GDM1 (cell line): ENCODE measurements around the gene ING5.

Experiments
- DNase-seq: peaks from one replicate; lab custom pipeline; 2025; lab: John Stamatoyannopoulos, UW

ING5 gene

DNA sequence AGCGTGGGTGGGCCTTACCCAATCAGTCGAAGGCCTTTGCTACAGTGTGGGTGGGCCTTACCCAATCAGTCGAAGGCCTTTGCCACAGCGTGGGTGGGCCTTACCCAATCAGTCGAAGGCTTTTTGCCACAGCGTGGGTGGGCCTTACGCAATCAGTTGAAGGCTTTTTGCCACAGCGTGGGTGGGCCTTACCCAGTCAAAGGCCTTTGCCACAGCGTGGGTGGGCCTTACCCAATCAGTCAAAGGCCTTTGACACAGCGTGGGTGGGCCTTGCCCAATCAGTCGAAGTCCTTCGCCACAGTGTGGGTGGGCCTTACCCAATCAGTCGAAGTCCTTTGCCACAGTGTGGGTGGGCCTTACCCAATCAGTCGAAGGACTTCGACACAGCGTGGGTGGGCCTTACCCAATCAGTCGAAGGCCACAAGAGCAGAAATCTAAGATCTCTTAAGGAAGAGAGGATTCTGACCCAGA is 58.5 kb downstream of the ING5 start:
- DNase-seq = no peak

DNA sequence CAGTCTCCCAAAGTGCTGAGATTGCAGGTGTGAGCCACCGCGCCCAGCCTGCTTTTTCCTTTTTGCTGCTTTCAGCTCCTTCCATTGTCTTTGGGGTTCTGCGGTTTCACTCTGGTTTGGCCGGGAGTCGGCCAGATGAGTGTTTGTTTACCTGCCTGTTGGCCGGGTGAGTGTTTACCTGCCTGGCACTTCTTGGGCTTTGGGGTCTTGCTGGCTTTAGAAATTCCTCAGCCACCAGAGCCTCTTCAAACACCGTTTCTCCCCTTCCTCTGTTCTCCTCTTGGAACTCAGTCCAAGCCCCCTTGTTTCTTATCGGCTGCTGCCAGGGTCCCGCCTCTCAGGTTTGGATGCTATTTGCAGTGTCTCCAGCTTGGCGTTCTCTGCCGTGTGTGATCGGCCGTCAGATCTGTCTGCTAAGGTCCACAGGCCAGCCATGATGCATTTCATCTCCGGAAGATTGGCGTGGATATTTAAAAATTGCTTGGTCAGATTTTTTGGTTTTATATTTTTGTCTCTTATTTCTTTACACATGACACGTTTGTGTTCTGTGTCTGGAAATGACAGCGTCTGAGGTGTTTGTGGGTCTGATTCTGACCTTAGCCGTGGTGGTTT is 60.6 kb downstream of the ING5 start:
- no peak for DNase-seq

DNA sequence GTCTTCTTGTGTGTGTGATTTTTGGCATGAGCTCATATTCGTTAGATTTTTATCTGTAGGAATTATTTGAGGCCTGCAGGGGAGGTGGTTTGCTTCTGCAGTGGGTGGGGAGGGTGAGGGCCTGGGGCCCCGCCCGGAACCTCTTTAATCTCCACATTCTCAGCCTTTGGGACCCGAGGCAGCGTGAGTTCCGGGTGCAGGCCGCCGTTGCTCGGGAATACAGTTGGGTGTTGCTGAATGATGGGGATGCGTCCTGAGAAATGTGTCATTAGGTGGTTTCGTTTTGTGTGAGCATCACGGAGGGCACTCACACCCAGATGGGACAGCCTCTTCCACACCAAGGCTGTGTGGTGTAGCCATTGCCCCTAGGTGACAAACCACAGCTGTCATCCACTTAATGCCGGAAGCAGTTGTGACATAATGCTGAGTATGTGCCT is 61.1 kb downstream of the ING5 start:
- no peak for DNase-seq

DNA sequence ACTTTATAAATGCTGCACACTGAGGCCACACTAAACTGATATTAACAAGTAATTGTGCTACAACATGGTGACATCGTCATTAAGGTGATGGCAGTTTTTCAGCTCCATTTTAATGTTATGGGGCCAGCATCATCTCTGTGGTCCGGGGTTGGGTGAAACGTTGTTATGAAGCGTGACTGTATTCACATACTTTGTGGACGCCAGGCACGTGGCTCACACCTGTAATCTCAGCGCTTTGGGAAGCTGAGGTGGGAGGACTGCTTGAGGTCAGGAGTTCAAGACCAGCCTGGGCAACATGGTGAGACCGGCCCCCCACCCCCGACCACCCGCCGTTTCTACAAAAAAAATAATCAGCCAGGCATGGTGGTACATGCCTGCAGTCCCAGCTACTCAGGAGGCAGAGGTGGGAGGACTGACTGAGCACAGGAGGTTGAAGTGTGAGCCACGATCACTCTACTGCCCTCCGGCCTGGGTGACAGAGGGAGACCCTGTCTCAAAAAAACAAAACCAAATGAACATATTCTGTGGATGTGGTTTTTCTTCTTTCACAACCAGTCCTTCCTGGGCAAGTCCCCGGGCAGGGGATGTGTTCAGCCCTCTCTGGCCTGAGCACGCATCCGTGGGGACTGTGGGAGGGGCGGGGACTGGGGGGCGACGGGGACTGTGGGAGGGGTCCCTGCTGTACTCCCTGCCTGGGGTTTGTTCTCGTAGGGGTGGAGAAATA is 61.9 kb downstream of the ING5 start:
- no peak for DNase-seq

DNA sequence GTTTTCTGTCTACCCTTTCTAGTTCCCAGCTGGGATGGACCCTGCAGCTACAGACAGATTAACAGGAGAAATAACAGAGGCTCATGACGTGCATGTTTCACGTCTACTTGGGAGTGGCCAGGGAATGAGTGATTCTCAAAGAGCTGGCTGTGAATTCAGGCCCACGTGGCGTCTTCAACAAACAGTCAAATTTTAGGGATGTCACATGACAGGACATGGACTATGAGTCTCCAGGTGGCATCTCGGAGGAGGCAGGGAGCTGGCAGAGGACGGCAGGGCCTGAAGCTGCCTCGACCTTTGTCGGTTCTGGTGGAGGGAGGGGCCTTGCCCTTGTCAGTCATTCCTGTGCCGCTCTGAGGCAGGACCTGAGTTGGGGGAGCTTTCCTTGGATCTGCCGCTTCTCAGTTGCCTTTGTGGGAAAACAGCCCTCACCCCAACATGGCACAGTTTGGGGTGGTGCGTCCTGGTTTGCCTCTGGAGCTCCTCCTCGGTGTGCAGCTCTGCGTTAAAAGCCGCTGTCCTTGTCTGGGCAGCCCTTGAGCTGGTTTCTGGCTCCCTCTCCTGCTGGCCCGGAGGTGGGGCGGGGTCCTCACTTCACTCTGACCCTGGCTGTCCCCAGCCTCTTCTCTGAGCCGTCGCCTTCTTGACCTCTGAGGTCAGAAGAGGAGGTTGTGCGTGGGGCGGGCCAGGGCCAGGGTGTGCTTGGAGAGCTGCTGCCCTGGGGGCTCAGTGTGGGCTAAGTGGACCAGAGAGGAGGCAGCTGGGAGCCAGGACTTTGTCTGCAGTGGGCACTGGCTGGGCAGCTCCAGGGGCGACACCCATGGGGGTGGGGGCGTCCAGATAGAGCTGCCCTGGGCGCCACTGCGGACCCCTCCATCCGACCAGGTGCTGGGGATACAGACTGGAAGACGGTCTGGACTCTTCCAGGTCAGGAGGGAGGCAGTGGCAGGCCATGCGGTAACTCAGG is 62.7 kb downstream of the ING5 start:
- no peak for DNase-seq

DNA sequence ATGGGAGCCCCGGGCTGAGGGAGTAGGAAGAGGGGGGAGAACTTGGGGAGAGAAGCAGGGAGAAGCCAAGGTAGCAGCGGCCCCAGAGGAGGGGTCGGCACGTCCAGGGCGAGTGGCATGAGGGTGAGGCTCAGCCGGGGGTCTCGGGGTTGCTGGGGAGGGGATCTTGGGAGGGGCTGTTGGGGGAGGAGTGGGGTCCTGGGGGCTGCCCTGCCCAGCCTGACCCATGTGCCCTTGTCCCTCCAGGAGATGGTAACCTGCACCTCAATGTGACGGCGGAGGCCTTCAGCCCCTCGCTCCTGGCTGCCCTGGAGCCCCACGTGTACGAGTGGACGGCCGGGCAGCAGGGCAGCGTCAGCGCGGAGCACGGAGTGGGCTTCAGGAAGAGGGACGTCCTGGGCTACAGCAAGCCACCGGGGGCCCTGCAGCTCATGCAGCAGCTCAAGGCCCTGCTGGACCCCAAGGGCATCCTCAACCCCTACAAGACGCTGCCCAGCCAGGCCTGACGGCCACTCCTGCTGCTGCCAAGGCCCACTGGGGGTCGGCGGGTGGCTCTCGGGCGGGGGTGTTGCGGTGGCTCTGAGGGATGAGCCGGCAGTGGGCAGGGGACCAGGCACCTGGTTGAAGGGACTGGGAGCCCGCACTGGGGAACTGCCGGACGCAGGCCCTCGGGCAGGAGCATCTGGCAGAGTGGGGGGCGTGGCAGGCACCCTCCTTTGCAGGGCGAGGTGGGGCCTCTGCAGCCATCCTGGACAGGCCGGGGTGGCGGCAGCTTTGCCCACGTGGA is 65.8 kb downstream of the ING5 start:
- DNase-seq = no peak

DNA sequence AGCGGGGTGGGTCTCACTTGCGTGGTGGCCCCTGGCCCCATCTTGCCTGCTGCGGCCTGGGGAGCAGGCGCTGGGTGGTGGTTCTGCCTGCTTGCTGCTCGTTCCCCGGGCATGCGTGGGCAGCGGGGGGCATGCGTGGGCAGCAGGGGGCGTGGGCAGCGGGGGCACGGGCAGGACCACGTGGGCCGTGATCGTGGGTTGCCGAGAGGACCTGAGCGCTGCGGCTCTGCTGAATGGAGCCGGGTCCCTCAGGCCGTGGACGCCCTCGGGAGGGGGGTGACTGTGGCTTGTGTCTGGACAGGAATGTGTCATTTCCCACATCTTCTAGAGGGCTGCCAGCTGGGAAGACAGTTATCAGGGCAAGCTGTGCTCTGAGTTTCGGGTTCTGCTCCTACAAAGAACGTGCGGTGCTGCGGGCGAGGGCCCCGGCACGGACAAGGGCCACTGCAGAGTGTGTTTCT is 66.4 kb downstream of the ING5 start:
- DNase-seq = no peak

DNA sequence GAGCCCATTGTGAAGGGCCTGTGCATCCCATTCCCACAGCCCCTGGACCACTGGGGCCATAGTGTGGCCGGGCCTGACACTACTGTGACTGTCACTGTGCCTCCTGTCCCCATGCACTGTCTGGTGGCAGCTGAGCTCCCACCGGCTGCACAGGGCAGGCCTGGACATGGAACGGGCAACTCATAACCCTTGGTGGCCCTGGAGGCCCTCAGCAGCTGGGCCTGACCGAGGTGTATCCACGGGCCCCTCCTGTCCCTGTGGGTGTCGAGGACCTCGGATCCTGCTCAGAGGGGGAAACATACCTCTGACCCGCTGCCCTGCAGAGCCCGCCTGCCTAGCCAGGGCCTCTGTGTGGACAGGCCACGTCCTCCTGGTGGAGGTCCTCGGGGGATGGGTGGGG is 67.0 kb downstream of the ING5 start:
- DNase-seq = no peak

DNA sequence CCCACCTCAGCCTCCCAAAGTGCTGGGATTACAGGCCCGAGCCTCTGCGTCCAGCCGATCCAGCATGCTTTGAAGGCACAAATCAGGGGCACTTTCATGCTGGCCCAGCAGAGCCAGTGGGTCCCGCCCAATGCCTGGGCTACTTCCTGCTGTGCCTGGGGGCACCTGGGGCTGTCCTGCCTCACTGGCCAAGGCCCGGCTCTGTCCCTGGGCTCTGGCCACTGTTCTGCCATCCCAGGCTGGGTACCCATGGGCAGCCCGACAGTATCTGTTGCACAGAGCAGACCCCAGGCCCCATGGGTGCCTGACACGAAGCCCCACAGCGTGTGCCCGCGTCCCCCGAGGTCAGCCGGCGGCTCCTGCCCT is 68.0 kb downstream of the ING5 start:
- no peak for DNase-seq

DNA sequence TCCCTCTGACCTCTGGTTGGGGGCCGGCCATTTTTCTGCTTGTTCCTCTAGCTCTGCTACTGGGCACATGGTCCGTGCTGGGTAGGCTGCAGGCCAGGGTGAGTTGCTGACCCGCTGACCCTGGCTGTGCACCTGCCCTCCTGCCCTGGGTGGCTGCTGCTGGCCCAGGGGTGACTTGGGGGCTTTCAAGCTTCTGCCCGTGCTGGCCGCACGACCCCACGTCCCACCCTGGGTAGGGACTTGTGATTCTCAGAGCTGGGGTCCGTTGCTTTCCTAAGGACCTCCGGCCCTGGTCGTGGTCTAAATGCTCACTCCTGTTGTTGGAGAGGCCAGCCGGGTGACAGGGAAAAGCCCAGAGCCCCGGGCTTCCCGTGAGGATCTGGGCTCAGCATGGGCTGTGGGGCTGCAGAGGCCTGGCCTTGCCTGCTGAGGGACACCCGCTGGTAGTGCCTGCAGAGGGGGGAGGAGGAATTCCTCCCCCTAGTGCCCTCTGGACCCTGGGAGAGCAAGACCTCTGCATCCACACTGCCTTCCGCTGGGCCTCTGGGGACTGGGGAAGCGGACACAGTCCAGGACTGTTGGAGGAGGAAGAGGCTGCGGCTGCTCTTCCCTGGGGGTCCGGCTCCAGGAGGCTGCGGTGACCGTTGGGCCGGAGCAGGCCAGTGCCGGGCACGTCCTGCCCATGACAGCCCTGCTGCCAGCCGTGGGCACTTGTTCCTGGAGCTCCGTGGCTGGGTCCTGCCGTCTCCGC is 68.5 kb downstream of the ING5 start:
- no peak for DNase-seq

DNA sequence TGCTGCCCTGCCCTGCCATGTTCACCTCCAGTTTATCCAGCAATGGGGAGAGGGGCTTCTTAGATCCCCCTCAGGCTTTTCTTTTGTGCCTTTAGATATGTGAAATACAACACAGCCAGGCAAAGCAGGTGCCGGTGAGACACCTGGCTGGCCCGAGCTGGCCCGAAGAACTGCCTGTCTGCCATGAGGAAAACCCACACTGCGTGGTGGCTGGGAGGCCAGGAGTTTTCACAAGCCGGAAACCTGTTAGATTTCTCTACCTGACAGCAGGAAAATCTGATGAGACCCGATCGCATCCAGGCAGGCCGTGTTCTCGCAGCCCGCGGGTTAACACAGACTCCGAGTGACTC is 69.1 kb downstream of the ING5 start:
- DNase-seq = no peak

DNA sequence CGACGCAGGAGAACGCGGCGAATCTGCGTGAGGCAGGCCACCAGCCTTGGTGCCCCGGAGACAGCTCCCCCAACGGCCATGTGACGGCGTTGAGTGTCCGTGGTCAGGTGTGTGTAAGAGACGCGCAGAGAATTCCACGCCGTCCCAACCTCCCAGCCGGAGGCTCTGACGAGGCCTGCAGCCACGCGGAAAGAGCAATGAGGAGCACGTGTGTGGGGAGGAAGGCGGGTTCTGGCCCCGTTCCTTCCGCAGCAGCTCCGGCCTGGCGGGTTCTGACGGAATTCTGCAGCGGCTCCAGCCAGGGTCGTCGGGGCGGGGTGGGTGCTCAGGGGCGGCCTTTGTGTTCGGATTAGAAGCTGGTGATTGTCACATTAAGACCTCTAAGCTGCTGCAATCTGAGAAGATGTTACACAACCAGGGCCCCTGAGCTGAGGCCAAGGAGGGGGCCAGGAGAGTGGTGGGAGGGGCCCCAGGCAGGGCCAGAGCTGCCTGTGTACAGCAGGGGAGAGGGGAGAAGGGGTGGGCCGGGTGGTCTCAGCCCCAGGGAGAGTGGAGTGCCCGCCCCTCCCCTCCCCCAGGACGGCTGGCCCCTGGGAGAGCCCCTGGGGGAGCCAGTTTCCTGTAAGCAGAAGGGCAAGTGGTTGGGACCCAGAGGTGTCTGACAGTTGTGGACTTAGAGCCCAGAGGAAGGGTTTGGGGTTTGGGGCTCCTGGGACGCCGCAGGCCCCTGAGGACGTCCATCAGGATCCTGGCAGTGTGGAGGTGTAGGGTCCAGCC is 69.6 kb downstream of the ING5 start:
- no peak for DNase-seq

DNA sequence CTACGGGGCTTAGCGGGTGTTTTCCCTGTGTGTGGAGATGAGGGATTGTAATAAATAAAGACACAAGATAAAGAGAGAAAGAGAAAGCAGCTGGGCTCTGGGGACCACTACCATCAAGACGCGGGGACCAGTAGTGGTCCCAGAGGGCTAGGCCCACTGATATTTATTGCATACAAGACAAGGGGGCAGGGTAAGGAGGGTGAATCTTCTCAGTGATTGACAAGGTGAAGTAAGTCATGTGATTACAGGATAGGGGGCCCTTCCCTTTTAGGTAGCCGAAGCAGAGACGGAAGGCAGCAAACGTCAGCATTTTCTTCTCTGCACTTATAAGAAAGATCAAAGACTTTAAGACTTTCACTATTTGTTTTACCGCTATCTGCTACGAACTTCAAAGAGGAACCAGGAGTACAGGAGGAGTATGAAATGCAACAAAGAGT is 70.2 kb downstream of the ING5 start:
- no peak for DNase-seq

DNA sequence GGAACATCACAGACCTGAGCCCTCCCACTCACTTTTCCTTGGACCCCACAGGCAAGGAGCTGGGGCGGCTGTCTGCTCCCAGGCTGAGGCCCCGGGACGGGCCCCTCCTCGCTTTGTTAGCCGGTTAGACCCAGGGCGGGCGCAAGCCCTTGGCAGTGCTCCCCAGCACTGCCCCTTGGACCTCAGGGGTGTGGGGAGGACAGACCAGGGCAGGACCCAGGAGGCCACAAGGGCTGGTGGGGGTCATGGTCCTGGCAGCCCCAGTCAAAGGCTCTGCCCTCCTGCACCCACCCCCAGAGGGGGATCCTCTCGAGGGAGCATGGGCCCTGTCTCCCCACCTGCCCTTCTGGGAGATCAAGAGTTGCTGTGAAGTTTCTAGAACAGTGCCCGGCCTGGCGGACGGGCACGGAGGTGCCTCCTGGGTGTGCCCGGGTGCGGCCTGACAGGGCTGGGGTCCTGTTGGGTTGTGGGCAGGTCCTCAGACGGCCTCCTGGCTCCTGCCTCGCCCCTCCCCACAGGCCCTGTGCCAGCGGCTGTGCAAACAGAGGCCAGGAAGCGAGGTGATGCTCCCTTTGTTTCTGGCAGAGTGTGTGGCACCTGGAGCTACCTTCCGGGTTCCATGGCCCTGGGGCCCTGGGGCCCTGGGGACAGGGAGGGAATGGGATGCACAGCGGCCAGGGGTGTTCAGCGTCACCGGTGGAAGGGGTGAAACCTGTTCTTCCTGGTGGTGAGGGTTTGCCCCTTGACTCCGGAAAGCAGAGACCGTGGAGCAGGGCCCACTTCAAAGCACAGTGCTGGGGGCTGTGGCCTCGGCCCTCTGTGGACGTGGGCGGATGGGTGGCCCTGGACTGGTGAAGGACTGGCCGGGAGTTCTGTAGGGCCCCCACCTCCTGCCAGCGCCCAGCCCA is 71.9 kb downstream of the ING5 start:
- no peak for DNase-seq

DNA sequence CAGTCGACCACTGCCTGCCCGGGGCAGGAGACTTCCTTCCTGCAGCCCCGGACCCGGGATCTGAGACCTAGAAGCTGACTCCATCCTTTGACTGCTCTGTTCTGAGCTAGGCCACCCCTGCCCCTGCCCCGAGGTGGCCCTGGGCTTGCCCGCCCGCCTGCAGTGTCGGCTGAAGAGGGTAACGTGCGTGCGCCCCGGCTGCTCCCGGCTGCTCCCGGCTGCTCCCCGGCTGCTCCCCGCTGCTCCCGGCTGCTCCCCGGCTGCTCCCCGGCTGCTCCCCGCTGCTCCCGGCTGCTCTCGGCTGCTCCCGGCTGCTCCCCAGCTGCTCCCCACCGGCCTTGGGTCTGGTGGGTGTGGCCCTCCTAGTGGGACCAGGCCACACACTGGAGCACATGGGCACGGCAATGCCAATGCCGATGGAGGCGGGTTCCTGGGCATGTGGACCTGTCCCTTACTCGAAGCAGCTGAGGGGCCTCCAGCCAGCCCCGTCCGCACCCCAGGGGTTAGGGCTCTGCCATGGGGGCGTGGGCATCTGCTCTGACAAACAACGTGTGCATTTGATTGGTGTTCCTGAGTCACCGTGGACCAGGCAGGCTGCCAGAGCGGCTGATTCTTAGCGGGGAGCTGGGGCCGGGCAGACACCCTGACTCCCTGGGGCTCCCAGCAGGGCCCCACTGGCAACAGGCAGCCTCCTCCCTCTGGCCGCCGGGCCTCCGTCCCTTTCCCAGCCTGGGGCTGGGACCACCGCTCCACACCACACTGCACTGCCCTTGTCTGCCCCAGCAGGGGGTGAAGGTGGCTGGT is 72.8 kb downstream of the ING5 start:
- no peak for DNase-seq

DNA sequence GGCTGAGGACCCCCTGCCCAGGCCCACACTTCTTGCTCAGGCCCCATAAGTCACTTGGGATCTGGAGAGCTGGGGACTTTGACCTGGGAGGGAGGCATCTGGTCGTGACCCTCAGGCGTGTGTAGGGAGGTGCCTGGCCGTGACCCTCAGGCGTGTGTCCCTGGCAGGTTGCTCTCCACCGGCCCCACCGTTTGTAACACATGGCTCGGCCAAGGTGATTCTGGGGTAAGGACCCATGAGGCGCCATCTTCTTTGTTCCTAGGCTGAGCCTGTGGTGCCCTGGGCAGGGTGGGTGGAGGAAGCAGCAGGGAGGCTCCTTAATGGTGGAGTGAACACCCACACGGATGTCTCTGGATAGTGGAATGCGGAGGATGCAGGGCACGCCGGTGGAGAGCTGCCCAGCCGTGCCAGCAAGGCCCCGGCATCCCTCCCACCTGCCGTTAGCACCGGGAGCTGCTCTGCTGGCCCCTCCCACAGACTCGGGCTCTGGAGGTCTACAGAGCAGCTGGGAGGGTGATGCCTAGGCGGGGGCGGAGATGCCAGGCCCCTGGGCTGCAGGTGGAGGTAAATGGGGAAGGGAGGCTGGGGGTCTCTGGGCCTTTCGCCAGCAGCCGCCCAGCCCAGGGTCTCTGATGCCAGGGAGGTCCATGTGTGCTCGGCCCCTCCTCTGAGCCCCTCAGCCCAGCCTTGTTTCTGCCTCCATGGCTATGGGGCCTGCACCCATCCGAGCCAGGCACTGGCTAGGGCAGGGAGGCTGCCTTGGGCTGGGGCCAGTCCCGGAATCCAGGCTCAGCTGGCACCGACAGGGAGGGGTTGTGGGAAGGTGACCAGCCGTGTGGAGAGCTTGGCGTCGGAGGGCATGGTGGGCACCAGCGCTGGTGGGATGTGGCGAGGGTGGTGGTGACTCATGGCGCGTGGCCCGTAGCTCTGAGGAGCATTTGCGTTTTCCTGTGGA is 73.7 kb downstream of the ING5 start:
- no peak for DNase-seq
